Measurements from ENCODE around the gene CFAP47. TPM values are rescaled to one million over a fixed set of nuclear protein-coding genes. Genes with fewer than 3 reads are reported as not detected.

The CFAP47 gene
- total and polyA plus RNA-seq, 9 of the 15 experiments (the other 6 are each of a cell fraction or from before 2014, with no cell fraction given), result 0.06 to 0.29 (median 0.13) TPM

- no peak for TF ChIP-seq ZBTB40 (IDR thresholded peaks at IDR 0.05)
- no peak for TF ChIP-seq ZBTB40 (CRISPR knock-in tag; IDR thresholded peaks at IDR 0.05)
- no peak for TF ChIP-seq STAT5A (IDR thresholded peaks at IDR 0.05; ENCODE audit: borderline replicate concordance, low read length)
- TF ChIP-seq CBX1 (IDR thresholded peaks at IDR 0.05; ENCODE audit: low read depth), result no peak
- peak; percentile 95 for TF ChIP-seq ZNF316 (IDR thresholded peaks at IDR 0.05)
- no peak for TF ChIP-seq PHB2 (IDR thresholded peaks at IDR 0.05; ENCODE audit: low read depth)
- peak; percentile 94 for TF ChIP-seq C11orf30 (IDR thresholded peaks at IDR 0.05; ENCODE audit: low read depth)
- TF ChIP-seq EP400 (IDR thresholded peaks at IDR 0.05), result no peak
- TF ChIP-seq GATA2 (CRISPR knock-in tag; IDR thresholded peaks at IDR 0.05), result no peak
- TF ChIP-seq RUNX1 (IDR thresholded peaks at IDR 0.05; ENCODE audit: low read depth), result no peak
- no peak for TF ChIP-seq STAT6 (CRISPR knock-in tag; IDR thresholded peaks at IDR 0.05)
- TF ChIP-seq FOXP1 (CRISPR knock-in tag; IDR thresholded peaks at IDR 0.05), result no peak
- TF ChIP-seq TCF15 (CRISPR knock-in tag; IDR thresholded peaks at IDR 0.05), result no peak
- no peak for TF ChIP-seq ZNF696 (CRISPR knock-in tag; conservative IDR thresholded peaks at IDR 0.05)
- no peak for TF ChIP-seq PBX2 (CRISPR knock-in tag; IDR thresholded peaks at IDR 0.05; ENCODE audit: low read depth)
- no peak for TF ChIP-seq PBX2 (tag; conservative IDR thresholded peaks at IDR 0.05; ENCODE audit: low read depth)
These were observed 28.8 kb upstream of the CFAP47 start (continued) for GRCh38 chrX:35890699-35891098.

Measured in K562 (cell line).